Fibroblast of pulmonary artery (primary cell): ENCODE results near the gene LHB.

ENCODE experiments used
- DNase-seq: peaks from one replicate; pipeline ENCODE4 v3.0.0-alpha.2; 2010; ENCODE audit warnings: low read depth
- H3K4me3 ChIP-seq: replicated peaks from 2 replicates; pipeline ENCODE4 v1.5.1; 2011; ENCODE audit warnings: low read depth, mild to moderate bottlenecking, control low read depth, low read length, moderate library complexity
- CTCF ChIP-seq: IDR thresholded peaks from 2 replicates; pipeline ENCODE4 v1.5.1; 2011; ENCODE audit warnings: mild to moderate bottlenecking, control low read depth, low read length, inconsistent platforms; ENCODE audit errors: missing control alignments

LHB gene

GRCh38 chr19:48988860-48989259 is 28.0 kb downstream of the LHB start:
- DNase-seq = no peak
- TF ChIP-seq CTCF = no peak
- no peak overlapping the region for H3K4me3 ChIP-seq

GRCh38 chr19:48988286-48988685 is 28.6 kb downstream of the LHB start:
- no peak for TF ChIP-seq CTCF
- H3K4me3 ChIP-seq = no peak overlapping the region
- DNase-seq = no peak

- no peak for TF ChIP-seq CTCF
- no peak overlapping the region for H3K4me3 ChIP-seq
- no peak for DNase-seq
These were observed 29.6 kb downstream of the LHB start for GRCh38 chr19:48987323-48987722.

GRCh38 chr19:48986211-48986610 is 30.7 kb downstream of the LHB start:
- no peak for TF ChIP-seq CTCF
- no peak overlapping the region for H3K4me3 ChIP-seq

GRCh38 chr19:48985711-48986110 is 31.2 kb downstream of the LHB start:
- no peak for DNase-seq
- TF ChIP-seq CTCF = no peak
- no peak overlapping the region for H3K4me3 ChIP-seq

More at GRCh38 chr19:48986211-48986610, 30.7 kb downstream of the LHB start:
- DNase-seq = no peak

- H3K4me3 ChIP-seq = no peak overlapping the region
- no peak for TF ChIP-seq CTCF
- no peak for DNase-seq
These were observed 34.6 kb downstream of the LHB start for GRCh38 chr19:48982280-48982679.

- TF ChIP-seq CTCF = no peak
- H3K4me3 ChIP-seq = no peak overlapping the region
- no peak for DNase-seq
These were observed 39.8 kb downstream of the LHB start for GRCh38 chr19:48977061-48977460.
